ENCODE measurements around the gene GREM2. TPM values are rescaled to one million over a fixed set of nuclear protein-coding genes. Genes with fewer than 3 reads are reported as not detected.

Gene GREM2
- total and polyA plus RNA-seq, 8 donors = 0.03 to 0.58 (median 0.12) TPM; not detected in 1

GRCh38 chr1:240455228-240455821 lies 156.6 kb downstream of the GREM2 start:
- no peak for TF ChIP-seq CTCF (IDR thresholded peaks at IDR 0.05)
- 53 to 62% methylated on average over 7 of the region's 7 CpGs for WGBS, 2 donors
- no peaks in the 10 kb centered on the region for H3K9me3 ChIP-seq

GRCh38 chr1:240445369-240445768 lies 166.6 kb downstream of the GREM2 start:
- no peak overlapping the region for H3K4me3 ChIP-seq
- H3K27ac ChIP-seq = no peak overlapping the region
- 54 to 73% methylated on average over 3 of the region's 3 CpGs for WGBS, 2 donors
- no peak for ATAC-seq
- intact Hi-C loops (cut with DNase I) = no loop called here
- H3K27me3 ChIP-seq = no peaks in the 10 kb centered on the region
- no peak for TF ChIP-seq CTCF (IDR thresholded peaks at IDR 0.05)
- no peak for FAIRE-seq
- no peaks in the 10 kb centered on the region for H3K9me3 ChIP-seq
- H3K4me1 ChIP-seq = no peaks in the 10 kb centered on the region
- no peaks in the 10 kb centered on the region for H3K36me3 ChIP-seq
- no peak for DNase-seq

More at GRCh38 chr1:240455228-240455821, 156.6 kb downstream of the GREM2 start:
- intact Hi-C loops (cut with DNase I) = no loop called here
- Histone ChIP-seq H3K27ac (no peak overlapping the region), H3K4me1 (no peaks in the 10 kb centered on the region), H3K36me3 (no peaks in the 10 kb centered on the region), H3K4me3 (no peak overlapping the region), H3K27me3 (no peaks in the 10 kb centered on the region)
- no peak for DNase-seq
- FAIRE-seq = no peak
- ATAC-seq = no peak

GRCh38 chr1:240441669-240442068 lies 170.3 kb downstream of the GREM2 start:
- ATAC-seq (no peak), FAIRE-seq (no peak), DNase-seq (no peak)
- Histone ChIP-seq H3K27me3 (no peaks in the 10 kb centered on the region), H3K4me1 (no peaks in the 10 kb centered on the region), H3K4me3 (no peak overlapping the region), H3K9me3 (no peaks in the 10 kb centered on the region), H3K36me3 (no peaks in the 10 kb centered on the region), H3K27ac (no peak overlapping the region)
- intact Hi-C loops (cut with DNase I) = no loop called here
- no peak for TF ChIP-seq CTCF (IDR thresholded peaks at IDR 0.05)
- 71 to 73% methylated on average over 1 of the region's 1 CpG for WGBS, 2 donors

All from pancreas (tissue), 10 donors.